Caco-2 (cell line): ENCODE measurements around the gene MAN2B1. TPM values are rescaled to one million over a fixed set of nuclear protein-coding genes. Genes with fewer than 3 reads are reported as not detected.
"Not testable (repeated sequence)": the region's sequence is repeated elsewhere in the genome, so short reads cannot be mapped to it uniquely, and the experiment has no call there.

Experiments
- BruUV-seq: library from RNA; stranded (reverse); fragments of 400-500 nt; replicated peaks from 2 replicates; lab custom pipeline; 2021; lab: Mats Ljungman, UMichigan
- CTCF ChIA-PET: fragments of 300-600 bp; sonication (Branson Sonifier 250); formaldehyde crosslinking; loops from one replicate; lab custom pipeline; 2022; ENCODE audit warnings: antibody characterized with exemption; lab: Charles Lee
- POLR2A ChIA-PET: fragments of 300-600 bp; sonication (Branson Sonifier 250); formaldehyde crosslinking; loops from one replicate; lab custom pipeline; 2022; ENCODE audit warnings: antibody characterized with exemption; lab: Charles Lee
- DNase-seq, 2 experiments: peaks; one replicate each; pipeline versions ENCODE4 v3.0.0 to v3.0.0-alpha.2; 2020 to 2022
- H3K27me3 ChIP-seq: replicated peaks from 2 replicates; pipeline ENCODE4 v1.6.0; 2011; ENCODE audit warnings: low read length; ENCODE audit not compliant: control insufficient read depth, insufficient read depth
- H3K36me3 ChIP-seq: 2 replicates; pipeline ENCODE4 v1.5.1; 2011; ENCODE audit warnings: low read length; ENCODE audit not compliant: control insufficient read depth, insufficient read depth
- H3K4me1 ChIP-seq: fragments of 250-450 bp; sonication (Bioruptor Pico); 2 replicates; pipeline ENCODE4 v1.5.1; 2020; ENCODE audit warnings: mild to moderate bottlenecking
- H3K4me3 ChIP-seq: 2 replicates; pipeline ENCODE4 v1.5.1; 2011; ENCODE audit warnings: low read depth, mild to moderate bottlenecking, control low read depth, low read length
- H3K9me3 ChIP-seq: fragments of 250-450 bp; sonication (Bioruptor Pico); 2 replicates; pipeline ENCODE4 v1.5.1; 2020; ENCODE audit warnings: mild to moderate bottlenecking, moderate library complexity
- H3K27ac Mint-ChIP-seq: one replicate; pipeline ENCODE4 v1.8.0; 2022; ENCODE audit warnings: mixed read lengths; ENCODE audit not compliant: unreplicated experiment
- H3K27me3 Mint-ChIP-seq: one replicate; pipeline ENCODE4 v1.8.0; 2022; ENCODE audit warnings: mixed read lengths; ENCODE audit not compliant: insufficient read depth, unreplicated experiment
- H3K36me3 Mint-ChIP-seq: one replicate; pipeline ENCODE4 v1.8.0; 2022; ENCODE audit warnings: mild to moderate bottlenecking, mixed read lengths; ENCODE audit not compliant: insufficient read depth, unreplicated experiment
- H3K4me1 Mint-ChIP-seq: one replicate; pipeline ENCODE4 v1.8.0; 2022; ENCODE audit warnings: low read depth, mixed read lengths; ENCODE audit not compliant: unreplicated experiment
- H3K4me3 Mint-ChIP-seq: one replicate; pipeline ENCODE4 v1.8.0; 2022; ENCODE audit warnings: mild to moderate bottlenecking, moderate library complexity, mixed read lengths; ENCODE audit not compliant: unreplicated experiment
- H3K9me3 Mint-ChIP-seq: one replicate; pipeline ENCODE4 v1.8.0; 2022; ENCODE audit warnings: mixed read lengths; ENCODE audit not compliant: unreplicated experiment
- intact Hi-C: fragments of 100-400 bp; cut with micrococcal nuclease; formaldehyde crosslinking; loops from one replicate; pipeline ENCODE4 v1.10.0; 2022; ENCODE audit not compliant: unreplicated experiment
- total RNA-seq: library from RNA; stranded (reverse); gene quantifications from 2 replicates; pipeline ENCODE4 v1.2.3, GENCODE V29; 2022
- TF ChIP-seq, protein P1 (sequence below), 2 experiments: fragments of 200-600 bp in 1 of 2; IDR thresholded peaks; 1 replicate in 1 of 2; 2 replicates in 1 of 2; pipeline versions ENCODE4 v1.5.1 to v1.8.0; 2011 to 2022; ENCODE audit warnings: antibody characterized with exemption in 1 of 2, control low read depth in 1 of 2, inconsistent platforms in 1 of 2, low read depth in 1 of 2, low read length in 1 of 2, mild to moderate bottlenecking in 1 of 2, moderate library complexity in 1 of 2; ENCODE audit not compliant: insufficient read depth in 1 of 2, severe bottlenecking in 1 of 2, unreplicated experiment in 1 of 2

Gene MAN2B1
- total RNA-seq, 1 experiment from 2014 or later: 70.5 TPM

DNA sequence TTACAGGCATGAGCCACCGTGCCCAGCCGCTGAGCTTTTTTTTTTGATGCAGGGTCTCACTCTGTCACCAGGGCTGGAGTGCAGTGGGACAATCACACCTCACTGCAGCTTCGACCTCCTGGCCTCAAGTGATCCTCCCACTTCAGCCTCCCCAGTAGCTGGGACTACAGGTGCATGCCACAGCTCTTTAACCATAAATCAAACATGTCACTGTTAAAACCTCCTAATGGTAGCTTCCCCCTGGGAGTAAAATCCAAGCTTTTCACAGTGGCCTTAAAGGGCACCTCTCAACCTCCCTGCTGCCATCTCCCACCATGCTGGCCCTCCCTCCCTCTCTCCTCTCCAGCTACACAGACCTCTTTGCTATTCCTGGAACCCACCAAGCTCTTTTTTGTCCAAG lies 19.3 kb upstream of the MAN2B1 start:
- ChIA-PET POLR2A (interaction anchor here (0.5 kb wide), 1 partner anchor 118 kb away, joined by 12 read pairs; no protein-coding TSS in a partner anchor), CTCF (interaction anchor here (0.9 kb wide), 1 partner anchor 14 kb away, joined by 5 read pairs; no protein-coding TSS in a partner anchor)
- no peaks in the 10 kb centered on the region for H3K9me3 ChIP-seq
- Mint-ChIP-seq H3K36me3 (peaks cover 12% of the 10 kb centered on the region), H3K9me3 (no peaks in the 10 kb centered on the region), H3K27me3 (no peaks in the 10 kb centered on the region), H3K4me1 (peaks cover 5% of the 10 kb centered on the region), H3K4me3 (no peak overlapping the region), H3K27ac (no peak overlapping the region)
- H3K4me3 ChIP-seq: no peak overlapping the region
- BruUV-seq: no TSS peak
- TF ChIP-seq, protein P1, sequence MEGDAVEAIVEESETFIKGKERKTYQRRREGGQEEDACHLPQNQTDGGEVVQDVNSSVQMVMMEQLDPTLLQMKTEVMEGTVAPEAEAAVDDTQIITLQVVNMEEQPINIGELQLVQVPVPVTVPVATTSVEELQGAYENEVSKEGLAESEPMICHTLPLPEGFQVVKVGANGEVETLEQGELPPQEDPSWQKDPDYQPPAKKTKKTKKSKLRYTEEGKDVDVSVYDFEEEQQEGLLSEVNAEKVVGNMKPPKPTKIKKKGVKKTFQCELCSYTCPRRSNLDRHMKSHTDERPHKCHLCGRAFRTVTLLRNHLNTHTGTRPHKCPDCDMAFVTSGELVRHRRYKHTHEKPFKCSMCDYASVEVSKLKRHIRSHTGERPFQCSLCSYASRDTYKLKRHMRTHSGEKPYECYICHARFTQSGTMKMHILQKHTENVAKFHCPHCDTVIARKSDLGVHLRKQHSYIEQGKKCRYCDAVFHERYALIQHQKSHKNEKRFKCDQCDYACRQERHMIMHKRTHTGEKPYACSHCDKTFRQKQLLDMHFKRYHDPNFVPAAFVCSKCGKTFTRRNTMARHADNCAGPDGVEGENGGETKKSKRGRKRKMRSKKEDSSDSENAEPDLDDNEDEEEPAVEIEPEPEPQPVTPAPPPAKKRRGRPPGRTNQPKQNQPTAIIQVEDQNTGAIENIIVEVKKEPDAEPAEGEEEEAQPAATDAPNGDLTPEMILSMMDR (IDR thresholded peaks at IDR 0.05; ENCODE audit: insufficient read depth in 1 of 2, low read depth in 1 of 2, low read length in 1 of 2, severe bottlenecking in 1 of 2, unreplicated experiment in 1 of 2): no peak
- H3K4me1 ChIP-seq: no peaks in the 10 kb centered on the region
- intact Hi-C loops: no loop called here
- no peaks in the 10 kb centered on the region for H3K27me3 ChIP-seq
- H3K36me3 ChIP-seq: no peaks in the 10 kb centered on the region
- no peak for DNase-seq

DNA sequence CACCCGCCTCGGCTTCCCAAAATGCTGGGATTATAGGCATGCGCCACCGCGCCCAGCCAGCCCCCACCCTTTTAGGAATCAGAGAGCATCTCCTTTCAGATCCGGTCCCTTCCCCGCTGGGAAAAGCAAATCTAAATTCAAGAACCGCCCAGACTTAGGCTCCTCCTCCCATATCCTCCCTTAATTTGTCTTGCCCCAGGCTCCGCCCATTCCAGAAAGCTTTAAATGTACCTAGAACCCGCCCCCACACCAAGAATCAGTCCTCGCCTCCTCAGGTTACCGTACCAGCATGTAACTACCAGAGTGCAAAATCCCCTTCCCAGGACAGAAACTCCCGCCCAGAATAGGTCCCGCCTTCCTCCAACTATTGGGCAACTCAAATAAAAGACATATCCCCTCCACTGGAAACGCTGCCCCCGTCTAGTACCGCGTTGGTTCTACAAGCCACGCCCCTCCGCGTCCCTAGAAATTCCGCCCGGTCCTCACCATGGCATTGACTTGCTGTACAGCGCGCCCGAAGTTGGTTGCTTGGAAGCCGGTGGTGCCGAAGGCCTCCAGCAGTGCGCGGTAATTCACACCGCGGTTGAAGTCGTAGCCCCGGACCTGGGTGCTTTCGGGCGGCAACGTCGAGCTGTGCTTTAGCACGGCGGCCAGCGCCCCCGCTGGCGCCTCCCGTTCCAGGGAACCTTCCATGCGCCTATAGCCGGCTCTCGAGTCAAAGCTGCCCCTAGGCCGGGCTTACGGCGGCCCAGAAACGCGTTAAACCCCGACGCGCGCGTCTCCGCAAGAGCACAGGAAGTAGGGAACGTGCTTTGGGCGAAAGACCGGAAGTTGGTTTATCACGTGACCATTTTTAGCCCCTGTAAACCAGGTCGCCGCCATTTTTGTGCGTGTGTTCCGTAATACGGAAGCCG lies 14.8 kb upstream of the MAN2B1 start, which contains the start of gene DHPS:
Gene DHPS (minus strand): TSS at position 807 of the 914 bp plus-strand sequence. CDS start 114 bp downstream, at position 693.
- H3K27ac Mint-ChIP-seq: peak within 1 kb of the TSS; percentile 87

DNA sequence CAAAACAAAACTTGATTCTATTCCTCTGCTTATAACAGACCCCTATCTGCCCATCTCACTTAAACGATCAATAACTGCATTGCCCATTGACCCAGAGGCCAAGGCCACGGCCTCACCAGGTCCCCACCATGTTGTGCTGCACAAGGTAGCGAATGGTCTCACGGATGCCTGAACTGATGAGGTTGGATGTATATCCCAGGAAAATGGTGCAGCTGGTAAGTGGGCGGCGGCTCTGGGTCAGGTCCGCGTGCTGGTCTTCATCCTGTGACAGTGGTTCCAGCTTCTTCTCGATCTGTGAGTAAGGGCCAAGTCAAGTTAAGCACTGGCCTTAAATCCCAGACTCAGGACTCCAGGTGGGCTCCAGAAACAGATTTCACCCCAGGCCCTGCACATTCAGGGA lies 13.5 kb upstream of the MAN2B1 start:
- Histone ChIP-seq H3K4me3 (peak overlapping the region; percentile 8; the same call in 1 of the 2 replicates), H3K9me3 (no peaks in the 10 kb centered on the region), H3K4me1 (no peaks in the 10 kb centered on the region), H3K36me3 (peaks cover 11% of the 10 kb centered on the region), H3K27me3 (no peaks in the 10 kb centered on the region)
- Mint-ChIP-seq H3K27me3 (no peaks in the 10 kb centered on the region), H3K27ac (no peak overlapping the region), H3K9me3 (no peaks in the 10 kb centered on the region), H3K4me3 (no peak overlapping the region), H3K4me1 (no peaks in the 10 kb centered on the region), H3K36me3 (peaks cover 63% of the 10 kb centered on the region)
- BruUV-seq: no TSS peak
- CTCF ChIA-PET: no interaction called here
- intact Hi-C loops: no loop called here
- no peak for DNase-seq
- TF ChIP-seq, protein P1 (IDR thresholded peaks at IDR 0.05; ENCODE audit: insufficient read depth in 1 of 2, low read depth in 1 of 2, low read length in 1 of 2, severe bottlenecking in 1 of 2, unreplicated experiment in 1 of 2): no peak
- POLR2A ChIA-PET: no interaction called here

More for the DNA sequence above, 14.8 kb upstream of the MAN2B1 start, which contains the start of gene DHPS:
- BruUV-seq: TSS peak; percentile 59
- POLR2A ChIA-PET: interaction anchor here (0.5 to 0.7 kb wide), 7 partner anchors 12 to 1391 kb away, joined by 3 to 9 read pairs (median 3); partner anchors contain the start of gene JUNB
- no peaks in the 10 kb centered on the region for H3K9me3 Mint-ChIP-seq
- peaks cover 3% of the 10 kb centered on the region for H3K4me1 Mint-ChIP-seq
- no peaks in the 10 kb centered on the region for H3K27me3 Mint-ChIP-seq
- Histone ChIP-seq H3K36me3 (peaks cover 6% of the 10 kb centered on the region), H3K4me1 (no peaks in the 10 kb centered on the region), H3K9me3 (no peaks in the 10 kb centered on the region), H3K4me3 (peak within 1 kb of the TSS; percentile 92), H3K27me3 (no peaks in the 10 kb centered on the region)
- DNase-seq: peak; percentile 91 to 96
- intact Hi-C loops: no loop called here
- CTCF ChIA-PET: interaction anchor here (0.6 to 1.0 kb wide), 3 partner anchors 9 to 114 kb away, joined by 3 to 6 read pairs (median 3); no protein-coding TSS in a partner anchor
- peak within 1 kb of the TSS; percentile 83 for H3K4me3 Mint-ChIP-seq
- TF ChIP-seq, protein P1 (IDR thresholded peaks at IDR 0.05; ENCODE audit: insufficient read depth in 1 of 2, low read depth in 1 of 2, low read length in 1 of 2, severe bottlenecking in 1 of 2, unreplicated experiment in 1 of 2): no peak
- peaks cover 50% of the 10 kb centered on the region for H3K36me3 Mint-ChIP-seq

DNA sequence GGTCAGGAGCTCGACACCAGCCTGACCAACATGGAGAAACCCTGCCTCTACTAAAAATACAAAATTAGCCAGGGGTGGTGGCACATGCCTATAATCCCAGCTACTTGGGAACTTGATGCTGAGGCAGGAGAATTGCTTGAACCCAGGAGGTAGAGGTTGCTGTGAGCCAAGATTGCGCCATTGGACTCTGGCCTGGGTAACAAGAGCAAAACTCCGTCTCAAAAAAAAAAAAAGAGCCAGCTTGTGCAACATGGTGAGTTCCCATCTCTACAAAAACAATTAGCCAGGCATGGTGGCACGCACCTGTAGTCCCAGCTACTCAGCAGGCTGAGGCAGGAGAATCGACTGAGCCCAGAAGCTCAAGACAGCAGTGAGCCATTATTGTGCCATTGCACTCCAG lies 11.5 kb upstream of the MAN2B1 start:
- H3K4me1 ChIP-seq, BruUV-seq, H3K4me1 Mint-ChIP-seq, H3K4me3 Mint-ChIP-seq, H3K27ac Mint-ChIP-seq, intact Hi-C loops, H3K27me3 Mint-ChIP-seq, H3K27me3 ChIP-seq, H3K4me3 ChIP-seq, POLR2A ChIA-PET, H3K9me3 ChIP-seq, DNase-seq, CTCF ChIA-PET, H3K9me3 Mint-ChIP-seq: not testable (repeated sequence)
- peaks cover 14% of the 10 kb centered on the region for H3K36me3 ChIP-seq
- peaks cover 82% of the 10 kb centered on the region for H3K36me3 Mint-ChIP-seq
